Mesothelial cell of epicardium (in vitro differentiated cells): ENCODE data around the gene XCL1. TPM values are rescaled to one million over a fixed set of nuclear protein-coding genes. Genes with fewer than 3 reads are reported as not detected.

ENCODE experiments used
- DNase-seq, 2 experiments: peaks; one replicate each; pipeline ENCODE4 v3.0.0; 2021; ENCODE audit warnings: low spot score in 2 of 2; ENCODE audit not compliant: unreplicated experiment in 2 of 2
- H3K27ac Mint-ChIP-seq: 2 replicates; pipeline ENCODE4 v1.8.0; 2021; ENCODE audit warnings: mixed read lengths
- H3K27me3 Mint-ChIP-seq: 2 replicates; pipeline ENCODE4 v1.8.0; 2021; ENCODE audit warnings: low read depth, mixed read lengths
- H3K36me3 Mint-ChIP-seq: 2 replicates; pipeline ENCODE4 v1.8.0; 2021; ENCODE audit warnings: mixed read lengths
- H3K4me1 Mint-ChIP-seq: 2 replicates; pipeline ENCODE4 v1.8.0; 2021; ENCODE audit warnings: mixed read lengths
- H3K4me3 Mint-ChIP-seq: 2 replicates; pipeline ENCODE4 v1.8.0; 2021; ENCODE audit warnings: mild to moderate bottlenecking, moderate library complexity, mixed read lengths
- H3K9me3 Mint-ChIP-seq: 2 replicates; pipeline ENCODE4 v1.8.0; 2021; ENCODE audit warnings: mixed read lengths
- total RNA-seq: library from RNA; stranded (reverse); gene quantifications from 3 replicates; pipeline ENCODE4 v1.2.1, GENCODE V29; 2021
- TF ChIP-seq, protein P1 (sequence below): fragments of 200-600 bp; sonication (generic); IDR thresholded peaks from one replicate; pipeline ENCODE4 v1.5.0; 2021; ENCODE audit warnings: antibody characterized with exemption; ENCODE audit not compliant: unreplicated experiment

XCL1 gene
- total RNA-seq, 1 donor from 2014 or later = 0.16 TPM

DNA sequence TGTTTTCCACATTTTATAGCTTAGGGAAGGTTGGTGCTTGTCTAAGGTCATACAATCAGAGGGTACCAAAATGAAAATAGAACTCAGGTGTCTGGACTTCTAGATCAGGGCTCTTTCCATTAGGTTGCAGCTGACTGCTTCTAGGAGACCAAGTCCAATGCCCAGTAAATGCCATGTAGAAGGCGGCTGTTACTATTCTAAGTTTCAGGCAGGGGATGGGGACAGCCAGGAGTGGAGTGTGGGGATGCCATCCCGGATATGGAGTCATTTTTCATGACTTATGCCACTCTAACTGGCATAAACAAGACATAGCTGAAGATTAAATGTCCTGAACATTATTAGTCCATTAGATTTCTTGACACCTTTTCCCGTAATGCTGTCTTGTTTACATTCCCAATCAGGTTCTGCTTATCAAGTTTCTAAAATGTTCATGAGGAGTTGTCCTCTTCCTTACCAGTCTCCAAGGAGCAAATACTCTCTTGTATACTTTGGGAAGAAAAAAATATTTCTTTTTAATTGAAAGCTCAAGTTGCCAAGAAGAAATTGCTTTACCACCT lies 31.5 kb downstream of the XCL1 start:
- Mint-ChIP-seq H3K27me3 (no peaks in the 10 kb centered on the region), H3K27ac (no peak overlapping the region), H3K4me3 (no peak overlapping the region), H3K4me1 (peaks cover 11% of the 10 kb centered on the region), H3K9me3 (no peaks in the 10 kb centered on the region), H3K36me3 (no peaks in the 10 kb centered on the region)
- no peak for DNase-seq
- TF ChIP-seq, protein P1, sequence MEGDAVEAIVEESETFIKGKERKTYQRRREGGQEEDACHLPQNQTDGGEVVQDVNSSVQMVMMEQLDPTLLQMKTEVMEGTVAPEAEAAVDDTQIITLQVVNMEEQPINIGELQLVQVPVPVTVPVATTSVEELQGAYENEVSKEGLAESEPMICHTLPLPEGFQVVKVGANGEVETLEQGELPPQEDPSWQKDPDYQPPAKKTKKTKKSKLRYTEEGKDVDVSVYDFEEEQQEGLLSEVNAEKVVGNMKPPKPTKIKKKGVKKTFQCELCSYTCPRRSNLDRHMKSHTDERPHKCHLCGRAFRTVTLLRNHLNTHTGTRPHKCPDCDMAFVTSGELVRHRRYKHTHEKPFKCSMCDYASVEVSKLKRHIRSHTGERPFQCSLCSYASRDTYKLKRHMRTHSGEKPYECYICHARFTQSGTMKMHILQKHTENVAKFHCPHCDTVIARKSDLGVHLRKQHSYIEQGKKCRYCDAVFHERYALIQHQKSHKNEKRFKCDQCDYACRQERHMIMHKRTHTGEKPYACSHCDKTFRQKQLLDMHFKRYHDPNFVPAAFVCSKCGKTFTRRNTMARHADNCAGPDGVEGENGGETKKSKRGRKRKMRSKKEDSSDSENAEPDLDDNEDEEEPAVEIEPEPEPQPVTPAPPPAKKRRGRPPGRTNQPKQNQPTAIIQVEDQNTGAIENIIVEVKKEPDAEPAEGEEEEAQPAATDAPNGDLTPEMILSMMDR = no peak

DNA sequence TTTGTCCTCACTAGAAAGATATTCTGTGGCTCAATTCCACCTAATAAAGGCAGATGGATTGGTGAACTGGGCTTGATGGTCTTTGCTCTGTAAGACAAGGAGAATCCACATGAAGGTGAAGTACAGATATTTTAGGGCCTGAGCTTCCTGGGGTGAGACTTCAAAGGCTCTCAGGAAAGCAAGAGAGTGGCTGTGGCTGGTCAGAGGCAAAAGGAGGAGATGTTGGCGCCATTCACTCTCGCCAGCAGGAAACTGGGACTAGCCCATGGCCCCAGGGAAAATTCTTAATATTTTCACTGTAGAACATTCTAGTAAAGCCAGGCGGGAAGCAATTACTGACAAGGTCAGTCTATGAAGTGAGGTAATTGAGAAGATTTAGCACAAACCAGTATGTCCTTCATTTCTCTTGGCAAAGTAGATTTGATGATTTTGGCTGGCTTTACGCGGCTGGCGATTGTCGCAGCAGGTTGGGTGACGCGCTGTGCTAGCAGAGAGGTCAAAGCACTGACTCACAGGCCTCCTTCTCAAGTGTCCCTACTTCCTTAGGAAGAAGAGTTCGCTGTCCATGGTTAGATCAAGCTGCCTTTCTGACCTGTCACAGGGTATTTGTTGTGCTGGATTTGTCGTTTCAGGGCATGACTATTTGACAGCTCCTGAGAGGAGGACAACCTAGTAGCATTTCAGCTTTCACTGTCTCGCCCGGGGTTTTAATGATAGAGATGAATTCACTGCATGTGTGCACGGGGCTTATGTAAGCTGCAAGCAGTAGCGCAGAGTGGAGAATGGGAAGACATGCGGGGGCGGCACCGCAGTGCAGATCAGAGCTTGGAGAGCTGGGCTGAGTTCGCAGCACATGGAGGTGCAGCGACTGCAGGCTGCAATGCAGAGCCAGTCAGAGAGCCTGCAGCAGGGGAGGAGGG lies 32.7 kb downstream of the XCL1 start:
- H3K27me3 Mint-ChIP-seq = no peaks in the 10 kb centered on the region
- no peak overlapping the region for H3K4me3 Mint-ChIP-seq
- TF ChIP-seq, protein P1 = no peak
- DNase-seq = no peak
- no peaks in the 10 kb centered on the region for H3K9me3 Mint-ChIP-seq
- H3K4me1 Mint-ChIP-seq = peaks cover 19% of the 10 kb centered on the region
- no peaks in the 10 kb centered on the region for H3K36me3 Mint-ChIP-seq
- no peak overlapping the region for H3K27ac Mint-ChIP-seq

DNA sequence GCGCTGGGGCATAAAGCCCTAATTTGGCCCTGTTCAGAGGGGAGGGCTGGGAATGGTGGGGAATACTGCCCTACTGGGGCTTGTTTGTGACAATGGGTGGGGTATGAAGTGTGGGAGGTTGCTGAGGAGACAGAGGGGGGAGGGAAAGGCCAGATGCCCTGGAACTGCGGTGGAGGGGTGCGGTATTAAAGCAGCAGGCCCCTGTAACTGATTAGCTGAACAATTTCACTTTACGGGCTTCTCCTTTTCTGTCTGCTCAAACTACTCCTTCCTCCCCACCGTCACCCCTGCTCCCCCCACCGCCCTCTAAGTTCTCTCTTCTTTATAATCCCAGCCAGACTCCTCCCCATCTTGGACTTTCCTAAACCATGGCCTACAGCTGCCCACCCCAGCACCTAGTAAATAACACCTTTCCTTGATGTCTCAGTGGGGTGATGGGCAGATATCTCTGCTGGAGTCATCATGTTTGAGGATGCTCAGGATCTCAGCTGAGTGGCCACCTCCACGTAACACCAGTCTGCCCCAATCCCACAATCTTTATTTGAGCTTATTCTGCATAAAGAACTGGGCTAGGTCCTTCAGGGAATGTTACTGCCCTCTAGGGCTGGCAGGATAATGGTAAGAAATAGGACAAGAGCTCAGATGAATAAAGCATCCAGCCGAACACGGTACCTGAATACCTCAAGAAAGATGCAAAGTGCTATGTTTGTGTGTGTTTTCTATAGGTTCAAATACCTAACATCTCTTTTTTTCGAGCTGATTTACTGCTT lies 33.5 kb downstream of the XCL1 start:
- Mint-ChIP-seq H3K27ac (no peak overlapping the region), H3K9me3 (no peaks in the 10 kb centered on the region), H3K36me3 (no peaks in the 10 kb centered on the region), H3K4me1 (peaks cover 19% of the 10 kb centered on the region), H3K4me3 (no peak overlapping the region), H3K27me3 (no peaks in the 10 kb centered on the region)
- TF ChIP-seq, protein P1 = no peak
- no peak for DNase-seq

DNA sequence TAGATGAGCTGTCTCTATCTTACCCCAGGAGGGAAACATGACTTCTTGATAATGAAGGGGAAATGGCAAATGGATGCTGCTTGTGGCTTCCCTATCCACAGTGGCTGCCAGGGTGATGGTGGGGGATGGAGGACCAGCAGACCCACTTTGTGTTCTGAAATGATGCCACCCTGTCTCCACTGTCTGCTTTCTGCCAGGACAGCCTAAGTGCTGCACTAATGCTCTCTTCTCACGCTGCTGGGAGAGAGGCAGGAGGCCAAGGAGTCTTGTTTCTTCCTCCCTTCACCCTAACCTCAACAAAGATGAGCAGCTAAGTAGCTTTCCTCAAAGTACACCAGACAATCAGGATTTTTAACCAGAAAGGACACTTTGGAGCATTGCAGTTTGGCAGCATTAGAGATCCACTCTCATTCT lies 36.6 kb downstream of the XCL1 start:
- no peaks in the 10 kb centered on the region for H3K9me3 Mint-ChIP-seq
- no peak overlapping the region for H3K27ac Mint-ChIP-seq
- no peaks in the 10 kb centered on the region for H3K36me3 Mint-ChIP-seq
- DNase-seq = no peak
- peaks cover 24% of the 10 kb centered on the region for H3K4me1 Mint-ChIP-seq
- TF ChIP-seq, protein P1 = no peak
- no peaks in the 10 kb centered on the region for H3K27me3 Mint-ChIP-seq
- no peak overlapping the region for H3K4me3 Mint-ChIP-seq

DNA sequence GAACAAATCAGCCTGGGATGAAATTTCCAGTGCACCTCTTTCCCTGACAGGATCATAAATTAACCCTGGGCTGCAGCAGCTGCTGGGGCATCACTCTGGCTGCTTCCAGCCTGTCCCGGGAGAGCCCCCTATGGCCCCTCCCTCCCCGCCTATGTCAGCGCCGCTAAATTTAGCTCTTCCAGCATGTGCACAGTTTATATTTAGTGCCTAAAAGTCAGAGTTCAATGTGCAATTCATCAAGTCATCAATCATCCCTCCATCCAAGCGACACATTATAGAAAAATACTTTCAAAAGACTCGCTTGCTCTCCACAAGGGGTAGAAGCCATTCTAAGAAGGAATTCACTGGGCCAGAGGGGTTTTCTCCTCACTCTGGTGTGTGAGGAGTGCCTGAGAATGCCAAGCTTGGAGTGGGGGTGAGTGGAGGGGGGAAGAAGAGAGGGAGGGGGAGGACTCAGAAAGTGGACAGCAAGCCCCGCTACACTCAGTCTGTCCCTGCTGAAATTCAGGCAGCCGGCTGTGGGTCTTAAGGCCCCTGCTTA lies 37.4 kb downstream of the XCL1 start:
- DNase-seq = no peak
- Mint-ChIP-seq H3K9me3 (no peaks in the 10 kb centered on the region), H3K27ac (no peak overlapping the region), H3K36me3 (no peaks in the 10 kb centered on the region), H3K4me1 (peaks cover 25% of the 10 kb centered on the region), H3K4me3 (no peak overlapping the region), H3K27me3 (no peaks in the 10 kb centered on the region)
- TF ChIP-seq, protein P1 = no peak
